Activated naive CD8-positive, alpha-beta T cell treated with anti-CD3 and anti-CD28 coated beads for 36 hours (primary cell): Measurements from ENCODE around the gene MS4A4E. TPM values are rescaled to one million over a fixed set of nuclear protein-coding genes. Genes with fewer than 3 reads are reported as not detected.
"Not testable (repeated sequence)": the region's sequence is repeated elsewhere in the genome, so short reads cannot be mapped to it uniquely, and the experiment has no call there.

Source experiments
- DNase-seq: peaks from one replicate; pipeline ENCODE4 v3.0.0; 2021
- H3K27ac Mint-ChIP-seq: one replicate; pipeline ENCODE4 v1.8.0; 2022; ENCODE audit warnings: mild to moderate bottlenecking, moderate library complexity, mixed read lengths
- H3K27me3 Mint-ChIP-seq: one replicate; pipeline ENCODE4 v1.8.0; 2022; ENCODE audit warnings: mild to moderate bottlenecking, mixed read lengths
- H3K36me3 Mint-ChIP-seq: one replicate; pipeline ENCODE4 v1.8.0; 2021; ENCODE audit warnings: mild to moderate bottlenecking, mixed read lengths
- H3K4me1 Mint-ChIP-seq: one replicate; pipeline ENCODE4 v1.8.0; 2021; ENCODE audit warnings: mixed read lengths
- H3K4me3 Mint-ChIP-seq: one replicate; pipeline ENCODE4 v1.8.0; 2022; ENCODE audit warnings: mild to moderate bottlenecking, moderate library complexity, mixed read lengths
- H3K9me3 Mint-ChIP-seq: one replicate; pipeline ENCODE4 v1.8.0; 2022; ENCODE audit warnings: mixed read lengths
- total RNA-seq, 2 experiments: library from RNA; stranded (reverse); gene quantifications; one replicate each; pipeline ENCODE4 v1.2.3, GENCODE V29; 2021

The MS4A4E gene
- total RNA-seq, result not detected

DNA sequence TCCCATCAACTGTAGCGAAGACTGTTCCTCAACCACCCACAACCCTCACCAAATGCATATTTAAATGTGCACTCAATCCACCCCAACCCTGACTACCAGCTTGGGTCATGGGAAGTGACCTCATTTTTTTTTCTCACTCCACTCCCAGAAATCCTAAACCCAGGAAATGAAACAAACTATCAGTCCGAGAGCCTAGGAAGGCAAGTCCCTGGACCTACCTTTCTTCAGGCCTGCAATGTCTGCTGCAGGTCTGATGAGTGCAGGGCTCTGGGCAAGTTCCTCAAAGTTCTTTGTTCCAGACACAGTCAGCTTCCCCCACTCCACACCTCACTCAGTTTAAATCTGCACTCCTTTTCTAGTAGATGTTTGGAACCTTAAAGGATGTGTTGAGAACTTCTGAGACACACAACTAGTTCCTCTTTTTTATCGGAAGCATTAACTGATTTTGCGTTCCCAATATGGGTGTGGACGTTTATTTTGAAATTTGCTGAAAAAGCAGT is at the start of gene MS4A4E:
MS4A4E (minus strand) TSS at position 398 of the 500 bp plus-strand sequence. CDS start 13,082 bp downstream, outside the sequence.
- Mint-ChIP-seq H3K4me3 (no peak within 1 kb of the TSS), H3K9me3 (no peaks in the 10 kb centered on the region), H3K27me3 (peaks cover 57% of the 10 kb centered on the region), H3K4me1 (no peaks in the 10 kb centered on the region), H3K27ac (no peak within 1 kb of the TSS), H3K36me3 (no peaks in the 10 kb centered on the region)
- DNase-seq, result no peak

DNA sequence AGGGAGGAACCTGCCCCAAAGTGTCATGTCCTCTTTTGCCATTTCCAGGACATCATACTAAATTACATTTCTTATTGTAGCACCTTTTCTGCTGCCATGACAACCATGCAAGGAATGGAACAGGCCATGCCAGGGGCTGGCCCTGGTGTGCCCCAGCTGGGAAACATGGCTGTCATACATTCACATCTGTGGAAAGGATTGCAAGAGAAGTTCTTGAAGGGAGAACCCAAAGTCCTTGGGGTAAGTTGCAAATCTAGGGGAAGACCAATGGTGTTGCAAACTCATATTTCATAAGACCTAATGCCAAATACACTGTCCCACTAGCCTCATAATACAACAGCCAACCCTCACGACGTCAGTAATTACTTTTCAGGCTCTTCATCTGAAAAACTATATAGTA is 49.2 kb upstream of the MS4A4E start:
- no peak for DNase-seq
- no peak overlapping the region for H3K4me3 Mint-ChIP-seq
- H3K36me3 Mint-ChIP-seq, result no peaks in the 10 kb centered on the region
- peaks cover 4% of the 10 kb centered on the region for H3K9me3 Mint-ChIP-seq
- no peaks in the 10 kb centered on the region for H3K4me1 Mint-ChIP-seq
- no peak overlapping the region for H3K27ac Mint-ChIP-seq
- peaks cover 24% of the 10 kb centered on the region for H3K27me3 Mint-ChIP-seq

DNA sequence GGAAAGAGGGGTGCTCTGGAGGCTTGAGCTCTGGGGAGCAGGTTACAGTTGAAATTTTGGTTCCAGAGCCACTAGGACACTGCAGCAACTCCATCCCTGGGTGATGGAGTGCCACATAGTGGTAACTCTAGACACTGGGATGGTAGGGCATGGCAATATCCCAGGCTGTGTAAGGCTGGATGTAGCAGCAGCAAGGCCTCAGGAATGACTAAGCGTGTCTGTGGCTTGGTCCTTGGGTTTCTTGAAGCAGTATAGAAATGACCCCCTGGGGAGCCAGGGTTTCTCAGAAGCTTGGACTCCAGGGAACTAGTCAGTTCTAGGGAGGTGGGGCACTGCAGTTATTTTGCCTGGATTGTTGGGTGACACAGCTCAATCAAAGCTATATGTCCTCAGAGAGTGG is 45.6 kb upstream of the MS4A4E start:
- peaks cover 4% of the 10 kb centered on the region for H3K9me3 Mint-ChIP-seq
- no peak overlapping the region for H3K4me3 Mint-ChIP-seq
- peaks cover 17% of the 10 kb centered on the region for H3K27me3 Mint-ChIP-seq
- H3K27ac Mint-ChIP-seq, result no peak overlapping the region
- no peak for DNase-seq
- H3K4me1 Mint-ChIP-seq, result no peaks in the 10 kb centered on the region
- H3K36me3 Mint-ChIP-seq, result no peaks in the 10 kb centered on the region

DNA sequence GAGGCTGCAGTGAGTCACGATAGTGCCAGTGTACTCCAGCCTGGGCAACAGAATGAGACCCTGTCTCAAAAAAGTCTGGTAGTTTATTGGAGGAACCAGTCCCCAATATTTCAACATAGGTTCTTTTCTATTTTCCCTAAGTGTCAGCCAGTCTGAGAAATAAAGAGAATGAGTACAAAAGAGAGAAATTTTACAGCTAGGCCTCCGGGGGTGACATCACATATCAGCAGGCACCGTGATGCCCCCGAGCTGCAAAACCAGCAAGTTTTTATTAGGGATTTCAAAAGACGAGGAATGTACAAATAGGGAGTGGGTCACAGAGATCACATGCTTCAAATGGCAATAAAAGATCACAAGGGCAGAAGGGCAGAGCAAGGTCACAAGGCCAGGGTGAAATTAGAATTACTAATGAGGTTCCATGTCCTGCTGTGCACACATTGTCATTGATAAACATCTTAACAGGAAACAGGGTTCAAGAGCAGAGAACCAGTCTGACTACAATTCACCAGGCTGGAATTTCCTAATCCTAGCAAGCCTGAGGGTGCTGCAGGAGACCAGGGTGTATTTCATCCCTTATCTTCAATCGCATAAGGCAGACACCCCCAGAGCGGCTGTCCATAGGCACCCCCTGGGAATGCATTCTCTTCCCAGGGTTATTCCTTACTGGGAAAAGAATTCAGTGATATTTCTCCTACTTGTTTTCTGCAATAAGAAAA is 42.6 kb upstream of the MS4A4E start:
- not testable (repeated sequence) for H3K27ac Mint-ChIP-seq, H3K9me3 Mint-ChIP-seq, H3K4me3 Mint-ChIP-seq, H3K36me3 Mint-ChIP-seq, DNase-seq, H3K4me1 Mint-ChIP-seq
- peaks cover 15% of the 10 kb centered on the region for H3K27me3 Mint-ChIP-seq

DNA sequence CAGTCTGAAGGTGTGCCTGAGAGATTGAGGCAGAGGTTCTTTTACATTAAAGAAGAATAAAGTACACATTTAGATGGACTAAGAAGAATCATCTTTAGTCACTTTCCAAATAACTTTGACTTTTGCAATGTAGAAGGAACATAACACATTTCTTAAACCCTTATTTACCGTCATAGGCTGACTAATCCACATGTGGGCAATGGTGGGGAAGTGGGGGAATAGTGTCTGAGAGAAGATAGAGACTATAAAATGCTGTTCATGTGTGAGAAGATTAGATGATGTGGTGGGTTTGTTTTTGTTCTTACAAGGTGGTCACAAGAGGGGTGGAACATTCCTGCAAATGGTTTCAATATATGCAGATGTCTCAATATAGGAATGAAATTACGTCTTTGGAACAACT is 39.3 kb upstream of the MS4A4E start:
- Mint-ChIP-seq H3K27ac (no peak overlapping the region), H3K36me3 (no peaks in the 10 kb centered on the region)

DNA sequence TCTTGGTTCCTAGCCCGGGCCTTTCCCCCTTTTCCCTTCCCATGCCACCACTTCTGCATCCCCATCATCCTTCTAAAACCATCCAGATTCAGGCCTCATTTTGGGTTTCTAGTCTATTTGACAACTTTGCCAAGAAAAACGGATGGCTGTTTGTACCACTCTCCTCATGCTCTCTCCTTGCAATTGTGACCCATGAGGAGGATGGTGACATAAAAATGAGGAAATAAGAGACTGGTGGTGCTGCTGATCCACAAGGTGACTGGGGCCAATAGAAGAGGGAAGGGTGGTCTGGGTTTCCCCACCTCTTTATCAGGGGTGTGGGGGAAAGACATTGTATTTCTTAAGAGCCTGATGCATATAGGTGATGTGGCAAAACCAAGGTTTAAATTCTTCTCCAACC is 38.5 kb upstream of the MS4A4E start:
- Mint-ChIP-seq H3K36me3 (no peaks in the 10 kb centered on the region), H3K9me3 (no peaks in the 10 kb centered on the region), H3K4me3 (no peak overlapping the region), H3K27ac (no peak overlapping the region), H3K27me3 (peaks cover 12% of the 10 kb centered on the region), H3K4me1 (no peaks in the 10 kb centered on the region)
- no peak for DNase-seq

More for the DNA sequence above, 39.3 kb upstream of the MS4A4E start:
- Mint-ChIP-seq H3K4me3 (no peak overlapping the region), H3K4me1 (no peaks in the 10 kb centered on the region), H3K9me3 (no peaks in the 10 kb centered on the region), H3K27me3 (peaks cover 17% of the 10 kb centered on the region)
- DNase-seq, result no peak

DNA sequence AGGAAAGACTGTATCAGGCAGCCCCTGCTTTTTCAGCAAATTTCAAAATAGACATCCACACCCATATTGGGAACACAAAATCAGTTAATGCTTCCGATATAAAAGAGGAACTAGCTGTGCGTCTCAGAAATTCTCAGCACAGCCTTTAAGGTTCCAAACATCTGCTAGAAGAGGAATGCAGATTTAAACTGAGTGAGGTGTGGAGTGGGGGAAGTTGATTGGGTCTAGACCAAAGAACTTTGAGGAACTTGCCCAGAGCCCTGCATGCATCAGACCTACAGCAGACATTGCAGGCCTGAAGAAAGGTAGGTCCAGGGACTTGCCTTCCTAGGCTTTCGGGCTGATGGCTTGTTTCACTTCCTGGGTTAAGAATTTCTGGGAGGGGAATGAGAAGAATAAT is 37.5 kb upstream of the MS4A4E start, which contains the start of gene MS4A4A:
MS4A4A (plus strand) TSS at position 255 of the 400 bp plus-strand sequence; CDS start at position 265, 10 bp downstream.
- Mint-ChIP-seq H3K27me3 (peaks cover 11% of the 10 kb centered on the region), H3K27ac (no peak within 1 kb of the TSS), H3K9me3 (no peaks in the 10 kb centered on the region), H3K4me1 (no peaks in the 10 kb centered on the region), H3K4me3 (no peak within 1 kb of the TSS), H3K36me3 (no peaks in the 10 kb centered on the region)
- no peak for DNase-seq

DNA sequence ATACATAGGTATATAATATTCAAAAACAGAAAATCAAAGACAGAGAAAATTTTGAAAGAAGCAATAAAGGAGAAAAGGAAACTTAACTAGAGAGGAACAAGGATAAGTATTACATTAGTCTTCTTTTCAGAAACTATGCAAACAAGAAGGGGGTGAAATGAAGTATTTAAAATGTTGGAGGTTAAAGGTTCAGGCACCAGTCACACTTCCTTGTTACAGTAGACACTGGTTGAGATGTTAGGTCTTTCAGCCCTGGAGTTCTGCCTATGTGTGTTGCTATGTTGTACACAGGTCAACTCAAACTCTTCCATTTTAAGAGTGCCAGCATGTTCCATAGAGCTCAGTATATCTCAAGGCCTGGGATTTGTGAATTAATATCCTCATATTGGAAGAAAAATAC is 31.5 kb upstream of the MS4A4E start:
- H3K36me3 Mint-ChIP-seq, result no peaks in the 10 kb centered on the region
- H3K4me3 Mint-ChIP-seq, result no peak overlapping the region
- no peak overlapping the region for H3K27ac Mint-ChIP-seq
- DNase-seq, result no peak
- H3K27me3 Mint-ChIP-seq, result peaks cover 31% of the 10 kb centered on the region
- H3K4me1 Mint-ChIP-seq, result no peaks in the 10 kb centered on the region
- peaks cover 2% of the 10 kb centered on the region for H3K9me3 Mint-ChIP-seq

DNA sequence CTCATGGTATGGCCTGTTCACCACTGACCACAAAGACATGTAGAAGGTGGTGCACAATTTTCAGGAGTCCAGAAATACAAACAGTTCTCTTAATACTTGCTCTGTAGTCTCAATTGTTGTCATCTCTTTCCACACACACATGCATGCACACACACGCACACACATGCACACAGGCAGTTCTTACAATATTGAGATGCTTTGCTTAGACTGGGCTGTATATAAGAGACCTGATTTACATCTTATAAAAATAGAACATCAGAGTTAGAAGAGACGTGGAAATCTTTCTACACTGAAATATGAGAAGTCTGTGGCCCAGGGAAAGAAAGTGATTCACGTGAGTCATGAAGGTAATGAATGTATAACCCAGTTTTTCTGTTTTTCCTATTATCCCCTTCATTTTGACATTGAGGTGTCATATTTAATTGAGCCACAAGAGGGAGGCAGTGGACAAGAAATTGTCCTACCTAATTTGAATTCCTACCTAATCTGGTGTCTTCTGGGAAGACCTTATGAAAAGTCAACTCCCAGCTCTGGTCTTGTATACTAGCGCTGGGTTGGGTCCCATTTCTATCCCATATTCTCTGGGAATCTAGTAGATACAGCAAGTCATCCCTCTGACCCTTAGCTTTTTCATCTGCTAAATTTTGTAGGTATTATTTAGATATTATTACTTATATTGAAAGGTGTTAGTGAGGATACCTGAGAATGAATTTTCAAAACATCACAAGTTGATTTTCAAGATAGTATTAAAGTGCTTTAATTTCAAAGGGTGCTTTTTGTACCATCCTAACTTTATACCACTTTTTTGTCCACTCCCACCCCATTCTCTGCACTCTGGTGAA is 22.7 kb upstream of the MS4A4E start:
- Mint-ChIP-seq H3K27ac (no peak overlapping the region), H3K27me3 (peaks cover 21% of the 10 kb centered on the region), H3K4me3 (no peak overlapping the region), H3K9me3 (peaks cover 10% of the 10 kb centered on the region), H3K36me3 (no peaks in the 10 kb centered on the region), H3K4me1 (no peaks in the 10 kb centered on the region)
- DNase-seq, result no peak

DNA sequence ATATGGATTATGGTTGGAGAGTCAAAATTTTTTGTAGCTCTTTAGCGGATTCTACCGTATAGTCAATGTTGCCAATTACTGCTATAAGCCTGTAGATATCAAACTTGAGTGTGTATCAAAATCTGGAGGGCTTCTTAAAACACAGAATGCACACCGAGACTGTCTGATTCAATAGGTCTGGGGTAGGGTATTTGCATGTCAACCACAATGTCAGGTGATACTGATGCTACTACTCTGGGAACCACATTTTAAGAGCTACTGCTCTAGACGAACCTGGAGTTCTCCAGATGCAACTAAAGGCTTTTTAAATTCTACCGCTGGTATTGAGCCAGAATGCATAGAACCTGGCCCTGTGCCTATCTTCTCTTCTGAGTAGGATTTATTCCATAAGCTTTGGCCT is 21.7 kb upstream of the MS4A4E start:
- H3K9me3 Mint-ChIP-seq, result peaks cover 9% of the 10 kb centered on the region
- no peak for DNase-seq
- H3K27ac Mint-ChIP-seq, result no peak overlapping the region
- peaks cover 21% of the 10 kb centered on the region for H3K27me3 Mint-ChIP-seq
- H3K4me3 Mint-ChIP-seq, result no peak overlapping the region
- H3K36me3 Mint-ChIP-seq, result no peaks in the 10 kb centered on the region
- no peaks in the 10 kb centered on the region for H3K4me1 Mint-ChIP-seq

DNA sequence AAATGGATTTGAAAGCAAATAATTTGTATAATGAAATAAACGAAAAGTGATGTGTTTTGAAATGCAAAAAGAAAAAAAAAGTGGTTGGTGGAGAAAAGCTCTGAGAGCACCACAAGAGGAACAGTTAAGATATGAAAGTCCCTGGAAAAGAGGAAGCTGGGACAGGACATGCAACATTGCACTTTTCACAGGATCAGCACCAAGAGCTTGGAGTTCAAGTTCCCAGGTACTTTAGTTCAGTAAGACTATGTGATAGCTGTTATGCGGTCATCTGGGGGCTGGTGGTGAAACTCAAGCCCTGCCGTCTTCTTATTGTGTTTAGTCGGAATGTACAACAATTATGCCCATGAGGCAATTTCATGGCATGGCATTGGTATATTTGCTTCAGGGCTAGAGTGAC is 20.5 kb upstream of the MS4A4E start:
- Mint-ChIP-seq H3K9me3 (peaks cover 9% of the 10 kb centered on the region), H3K4me1 (peaks cover 2% of the 10 kb centered on the region), H3K4me3 (no peak overlapping the region)

DNA sequence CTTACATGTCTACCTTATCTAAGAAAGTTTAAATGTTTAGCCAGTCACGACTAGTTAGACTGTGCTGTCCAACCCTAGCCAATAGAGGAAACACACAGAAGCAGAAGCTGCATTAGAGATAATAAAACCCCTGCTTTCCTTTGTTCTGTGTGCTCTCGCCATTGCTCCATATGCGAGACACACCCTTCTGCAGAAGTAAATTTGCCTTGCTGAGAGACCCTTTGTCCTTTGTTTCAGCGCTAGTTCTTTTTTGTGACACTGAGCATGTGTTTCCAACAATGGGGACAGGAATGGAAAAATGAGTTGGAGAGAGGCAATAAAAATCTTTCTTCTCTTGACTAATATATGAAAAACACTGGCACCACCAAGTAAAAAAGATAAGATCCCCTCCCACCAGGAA is 18.1 kb upstream of the MS4A4E start:
- DNase-seq, result no peak
- Mint-ChIP-seq H3K4me1 (peaks cover 4% of the 10 kb centered on the region), H3K27me3 (peaks cover 12% of the 10 kb centered on the region), H3K27ac (no peak overlapping the region), H3K4me3 (no peak overlapping the region), H3K36me3 (no peaks in the 10 kb centered on the region), H3K9me3 (peaks cover 9% of the 10 kb centered on the region)

More for the DNA sequence above, 20.5 kb upstream of the MS4A4E start:
- no peak overlapping the region for H3K27ac Mint-ChIP-seq
- peaks cover 14% of the 10 kb centered on the region for H3K27me3 Mint-ChIP-seq
- no peaks in the 10 kb centered on the region for H3K36me3 Mint-ChIP-seq
- no peak for DNase-seq

DNA sequence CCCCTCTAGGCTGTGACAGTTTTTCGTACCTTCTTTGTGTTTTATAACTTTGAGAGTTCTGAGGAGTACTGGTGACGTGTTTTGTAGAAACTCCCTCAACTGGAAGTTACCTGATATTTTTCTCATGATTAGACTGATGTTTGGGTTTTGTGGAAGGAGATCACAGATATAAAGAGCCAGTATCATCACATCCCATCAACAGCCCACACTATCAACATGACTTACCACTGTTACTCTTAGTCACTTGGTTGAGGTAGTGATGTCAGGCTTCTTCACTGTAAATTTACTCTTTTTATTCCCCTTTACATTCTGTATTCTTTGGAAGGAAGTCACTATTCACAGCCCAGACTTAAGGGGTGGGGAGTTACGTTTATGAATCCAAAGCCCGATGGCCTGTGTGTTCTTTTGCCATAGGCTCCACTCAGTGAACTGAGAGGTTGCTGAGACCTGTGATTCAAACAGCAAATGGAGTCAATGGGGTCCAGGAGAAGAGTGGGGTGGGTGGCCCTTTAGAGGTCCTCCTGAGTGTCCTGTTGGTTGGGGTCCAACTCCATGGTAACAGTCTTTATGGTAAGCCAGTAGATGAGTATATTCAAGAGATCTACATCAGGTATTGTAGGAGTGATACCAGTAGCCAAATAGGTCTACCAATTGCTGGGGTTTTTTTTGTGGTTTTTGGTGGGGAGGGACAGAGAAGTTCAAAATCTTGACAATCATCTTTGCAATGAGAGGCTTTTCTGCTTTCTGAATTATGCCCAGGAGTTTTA is 15.2 kb upstream of the MS4A4E start:
- Mint-ChIP-seq H3K4me1 (peaks cover 4% of the 10 kb centered on the region), H3K36me3 (no peaks in the 10 kb centered on the region), H3K9me3 (peaks cover 15% of the 10 kb centered on the region), H3K27me3 (peaks cover 19% of the 10 kb centered on the region), H3K4me3 (no peak overlapping the region), H3K27ac (no peak overlapping the region)
- DNase-seq, result no peak

DNA sequence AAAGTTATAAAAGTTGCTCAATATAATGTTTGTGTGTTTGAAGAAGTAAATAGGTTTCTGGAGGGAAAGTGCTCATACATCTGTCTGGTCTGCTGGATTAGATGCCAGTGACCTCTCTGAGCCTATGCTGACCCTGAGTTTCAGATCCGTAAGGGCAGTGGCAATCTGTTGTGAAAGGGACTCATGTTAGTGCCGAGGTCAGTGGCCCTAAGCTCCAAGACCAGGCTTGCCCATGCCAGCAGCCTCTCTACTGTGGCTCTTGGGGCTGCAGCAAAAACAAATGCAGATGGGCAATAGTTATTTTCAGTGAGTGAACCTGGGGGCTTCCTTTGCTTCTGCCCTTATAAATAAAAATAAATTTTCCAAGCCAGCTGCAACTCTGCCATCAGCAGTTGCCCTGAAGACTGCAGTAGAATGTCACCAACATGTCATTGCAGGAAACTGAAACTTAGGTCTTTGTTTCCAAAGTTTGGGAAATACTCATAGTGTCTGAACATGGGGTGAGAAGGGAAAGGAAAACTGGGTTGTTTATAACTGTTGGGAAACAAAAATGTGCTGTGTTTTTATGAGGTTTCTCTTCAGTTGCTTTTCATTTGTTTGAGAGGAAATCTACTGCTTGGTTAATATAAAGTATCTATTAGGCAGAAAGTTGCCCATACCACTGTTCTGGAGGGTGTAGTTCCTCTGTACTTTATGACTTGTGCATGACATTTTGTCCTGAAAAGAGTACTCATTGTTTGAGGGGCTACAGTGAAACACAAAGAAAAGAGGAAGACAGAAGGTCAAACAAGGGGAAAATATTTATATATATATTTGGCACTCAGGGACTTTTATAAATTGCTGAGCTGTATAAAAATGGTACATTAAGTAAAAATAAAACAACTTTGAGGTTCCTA is 9.5 kb upstream of the MS4A4E start:
- H3K9me3 Mint-ChIP-seq, result peaks cover 7% of the 10 kb centered on the region
- H3K27ac Mint-ChIP-seq, result no peak overlapping the region
- no peak for DNase-seq
- peaks cover 45% of the 10 kb centered on the region for H3K27me3 Mint-ChIP-seq
- H3K4me1 Mint-ChIP-seq, result no peaks in the 10 kb centered on the region
- H3K4me3 Mint-ChIP-seq, result no peak overlapping the region
- H3K36me3 Mint-ChIP-seq, result no peaks in the 10 kb centered on the region
